Stimulated activated CD8-positive, alpha-beta memory T cell treated with anti-CD3 and anti-CD28 coated beads, Interleukin-4, amount 100 ng/mL, for 1 hour (primary cell): ENCODE measurements around the gene EPHX1.
A peak's percentile ranks its signal among the peaks of the same experiment; 100 is the strongest.

Experiments
- DNase-seq, 2 donors: peaks; one replicate each; pipeline ENCODE4 v3.0.0-alpha.2; 2020; ENCODE audit warnings: low read depth in 2 of 2, low spot score in 1 of 2

The EPHX1 gene

DNA sequence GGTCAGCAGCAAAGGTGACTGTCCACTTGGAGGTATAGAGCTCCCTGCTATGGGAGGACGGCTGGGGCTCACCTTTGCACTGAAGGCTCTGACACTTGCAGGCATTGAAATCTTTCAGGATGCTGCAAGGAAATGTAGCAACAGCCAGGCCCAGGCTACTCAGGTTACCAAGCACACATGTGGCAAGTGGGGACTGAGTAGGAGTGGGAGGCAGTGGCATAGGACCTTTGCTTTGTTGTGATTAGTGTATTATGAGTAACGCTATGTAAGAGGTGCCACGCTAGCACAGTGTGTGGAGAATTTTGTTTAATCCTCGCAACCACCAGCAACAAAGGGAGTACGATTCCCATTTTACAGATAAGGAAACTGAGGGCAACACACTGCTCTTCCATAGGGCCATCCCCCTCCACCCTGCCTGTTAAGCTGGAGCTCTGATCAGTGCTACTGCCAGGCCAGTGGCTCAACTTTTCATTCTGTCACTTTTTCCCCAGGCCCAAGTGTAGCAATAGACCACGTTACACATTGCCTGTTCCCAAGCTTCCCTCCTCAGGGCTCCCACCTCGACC, 51.0 kb downstream of the EPHX1 start:
- no peak for DNase-seq

DNA sequence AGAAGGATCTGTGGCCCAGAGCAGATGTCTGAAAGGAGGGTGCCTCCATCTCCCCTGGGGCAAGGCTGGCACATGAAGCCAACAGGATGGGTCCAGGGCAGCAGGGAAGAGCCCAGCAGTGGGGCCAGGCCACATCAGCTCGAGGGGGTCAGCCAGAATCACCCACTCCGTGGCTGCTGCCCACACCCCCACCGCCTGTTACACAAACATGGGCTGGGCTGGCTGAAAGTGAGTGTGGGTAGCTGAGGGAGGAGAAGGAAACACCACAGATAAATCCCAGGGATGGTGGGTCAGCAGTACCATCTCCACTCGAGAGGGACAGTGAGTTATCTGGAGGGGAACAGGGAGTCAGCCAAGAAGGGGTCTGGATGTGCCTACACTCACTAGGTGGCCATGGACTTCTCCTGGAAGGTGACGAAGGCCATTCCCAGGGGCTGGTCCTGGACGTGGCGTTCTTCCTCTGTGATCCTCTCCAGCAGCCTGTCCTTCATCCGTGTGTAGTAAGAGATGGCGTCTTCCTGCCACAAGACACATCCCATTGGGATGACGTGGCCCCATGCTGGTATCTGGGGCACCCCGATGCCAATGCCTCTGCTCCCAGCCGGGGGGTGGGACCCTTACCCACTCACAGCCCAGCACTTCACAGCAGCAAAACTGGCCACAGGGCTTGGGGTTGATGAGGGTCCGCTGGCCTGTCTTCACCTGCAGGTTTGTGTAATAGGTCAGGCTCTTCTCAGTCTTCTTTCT, 52.1 kb downstream of the EPHX1 start:
- no peak for DNase-seq

DNA sequence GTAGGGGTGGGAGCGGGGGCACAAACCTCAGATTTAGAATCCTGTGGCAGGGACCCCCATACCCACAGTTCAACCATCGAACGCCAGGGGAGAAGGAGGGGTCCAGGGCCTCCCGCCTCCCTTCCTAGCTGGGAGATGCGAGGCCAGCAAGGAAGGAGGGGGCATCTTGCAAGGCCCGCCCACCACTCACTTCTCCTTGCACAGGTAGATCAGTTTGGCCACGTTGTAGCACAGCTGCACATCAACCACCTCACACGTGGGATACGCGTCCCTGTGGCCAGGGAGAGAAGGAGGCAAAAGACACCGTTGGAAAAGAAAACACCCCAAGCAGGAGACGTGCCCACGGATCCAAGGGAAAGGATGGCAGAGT, 52.6 kb downstream of the EPHX1 start:
- DNase-seq: no peak

DNA sequence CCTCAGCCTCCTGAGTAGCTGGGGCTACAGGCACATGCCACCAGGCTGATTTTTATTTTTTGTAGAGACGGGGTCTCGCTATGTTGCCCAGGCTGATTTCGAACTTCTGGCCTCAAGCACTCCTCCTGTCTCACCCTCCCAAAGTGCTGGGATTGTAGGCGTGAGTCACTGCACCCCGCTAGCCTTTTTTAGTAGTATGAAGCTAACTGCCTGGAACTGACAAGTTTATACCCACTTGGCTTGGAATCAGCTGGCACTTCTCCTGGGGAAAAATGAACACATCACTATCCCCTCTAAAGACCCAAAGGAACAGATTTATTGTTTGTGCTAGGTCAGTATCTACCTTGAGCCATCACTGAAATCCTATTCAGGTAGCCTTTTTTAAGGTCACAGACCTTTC, 53.2 kb downstream of the EPHX1 start:
- no peak for DNase-seq

DNA sequence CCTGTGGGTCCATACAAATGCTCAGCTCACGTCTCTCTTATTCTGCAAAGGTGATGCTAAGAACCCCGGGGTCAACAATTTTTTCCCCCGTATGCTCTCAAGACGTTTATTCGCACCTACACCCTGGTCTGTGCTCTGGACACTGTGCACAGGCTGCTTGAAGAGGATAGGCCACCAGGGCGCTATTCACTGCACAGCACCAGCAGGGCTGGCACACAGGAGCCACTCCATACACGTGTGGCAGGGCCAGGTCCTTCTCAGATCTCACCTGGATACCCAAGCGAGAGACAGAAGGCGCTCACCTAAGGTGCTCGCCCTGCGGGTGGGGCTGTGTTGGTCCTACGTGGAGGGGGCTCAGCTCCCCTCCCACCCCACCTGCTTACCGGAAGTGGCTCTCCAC, 55.6 kb downstream of the EPHX1 start:
- no peak for DNase-seq

DNA sequence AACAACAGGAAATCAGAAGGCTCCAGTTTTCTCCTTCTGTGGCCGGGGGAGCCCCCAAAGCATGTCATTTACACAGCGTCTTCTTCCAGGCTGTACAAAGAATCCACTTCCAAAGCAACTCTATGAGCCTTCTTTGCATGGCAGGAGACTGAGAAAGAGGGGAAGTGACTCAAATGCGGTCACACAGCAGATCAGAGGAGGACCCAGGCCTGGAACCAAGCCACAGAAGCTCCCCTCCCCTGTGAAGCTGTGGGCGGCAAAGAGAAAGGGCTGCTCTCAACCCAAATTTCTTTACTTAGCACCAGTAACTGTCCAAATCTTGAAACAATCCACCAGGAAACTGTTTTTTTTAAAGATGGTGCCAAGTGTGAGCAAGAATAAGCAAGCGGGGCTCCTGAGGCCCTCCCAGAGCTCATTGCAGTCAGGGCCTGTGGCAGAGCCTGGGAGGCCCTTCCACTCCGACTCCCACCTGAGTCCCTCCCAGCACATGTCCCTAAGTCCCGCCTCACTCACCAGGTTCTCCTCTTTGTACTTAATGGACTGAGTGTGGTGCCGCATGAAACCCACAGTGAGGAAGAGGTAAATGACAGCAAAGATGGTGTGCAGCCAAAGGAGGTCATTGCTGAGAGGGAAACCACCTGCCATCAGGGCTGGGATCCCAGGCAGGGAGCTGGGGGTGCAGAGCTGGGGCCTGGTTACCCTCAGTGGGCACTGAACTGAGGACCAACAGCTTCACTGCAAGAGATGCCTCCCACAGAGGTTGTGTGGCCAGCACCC, 56.3 kb downstream of the EPHX1 start:
- peak in 1 of 2 donors; percentile 57 for DNase-seq

DNA sequence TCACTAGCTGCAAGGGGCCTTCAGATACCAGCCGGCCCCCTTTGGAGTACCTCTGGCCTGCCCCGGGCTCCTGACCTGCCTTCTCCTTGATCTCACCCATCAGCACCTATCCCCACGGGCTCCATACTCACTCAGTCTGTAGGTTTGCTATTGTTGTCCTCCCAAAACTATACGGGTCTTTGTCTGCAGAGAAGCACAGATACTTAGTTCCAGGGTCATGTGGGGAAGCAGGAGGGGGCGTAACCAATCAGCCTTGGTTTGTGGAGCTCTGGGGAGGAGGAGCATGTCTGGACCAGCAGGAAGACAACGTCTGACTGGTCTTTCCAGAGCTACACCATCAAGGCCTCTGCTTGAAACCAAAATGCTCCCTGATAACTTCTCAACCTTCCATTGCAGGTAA, 57.1 kb downstream of the EPHX1 start:
- no peak for DNase-seq

DNA sequence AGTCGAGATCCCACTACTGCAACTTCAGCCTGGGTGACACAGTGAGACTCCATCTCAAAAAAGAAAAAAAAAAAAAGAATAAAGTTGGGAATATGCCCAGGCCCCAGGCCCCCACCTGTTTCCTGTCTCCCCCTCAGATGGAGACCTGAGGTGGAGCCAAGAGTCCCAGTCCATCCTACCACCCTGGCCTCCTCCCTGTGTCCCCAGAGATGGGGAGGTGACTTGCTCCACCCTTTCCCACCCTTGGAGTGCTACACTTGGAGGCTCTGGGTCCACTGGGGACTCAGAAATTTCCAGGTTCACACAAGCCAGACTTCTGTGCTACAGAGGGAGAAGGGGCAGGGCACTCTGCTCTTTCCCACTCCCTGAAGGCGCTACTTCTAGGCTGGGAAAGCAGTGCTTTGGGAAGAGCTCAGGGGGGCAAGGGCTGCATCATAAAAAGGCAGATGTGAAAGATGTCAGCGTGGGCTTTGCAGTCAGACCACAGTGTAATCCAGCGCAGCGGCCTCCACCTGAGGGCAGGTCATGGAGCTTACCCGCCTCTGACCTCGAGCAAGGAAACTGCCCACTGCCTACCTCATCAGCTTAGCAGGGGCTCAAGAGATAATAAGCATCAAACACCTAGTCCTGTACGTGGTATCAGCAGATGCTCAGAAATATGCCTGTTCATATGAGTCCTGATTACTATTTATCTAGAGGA, 58.9 kb downstream of the EPHX1 start:
- DNase-seq: no peak

DNA sequence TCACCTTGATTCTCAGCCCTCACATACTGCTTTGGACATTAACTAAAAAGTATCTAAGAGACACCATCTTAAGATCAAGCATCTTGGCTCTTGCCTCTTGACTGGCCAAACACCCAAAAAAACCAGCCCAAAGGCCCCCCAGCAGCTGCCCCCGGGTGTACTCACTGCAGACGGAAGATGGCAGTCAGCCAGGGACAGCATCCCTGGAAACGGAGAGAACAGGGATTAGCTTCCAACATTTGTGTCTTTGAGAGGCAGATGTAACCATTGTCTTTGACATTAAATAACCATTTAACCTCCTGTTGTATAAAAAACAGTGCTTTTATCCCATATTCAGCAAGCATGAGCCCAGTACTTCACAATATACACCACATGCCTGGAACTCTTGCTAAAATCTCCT, 61.0 kb downstream of the EPHX1 start:
- no peak for DNase-seq

DNA sequence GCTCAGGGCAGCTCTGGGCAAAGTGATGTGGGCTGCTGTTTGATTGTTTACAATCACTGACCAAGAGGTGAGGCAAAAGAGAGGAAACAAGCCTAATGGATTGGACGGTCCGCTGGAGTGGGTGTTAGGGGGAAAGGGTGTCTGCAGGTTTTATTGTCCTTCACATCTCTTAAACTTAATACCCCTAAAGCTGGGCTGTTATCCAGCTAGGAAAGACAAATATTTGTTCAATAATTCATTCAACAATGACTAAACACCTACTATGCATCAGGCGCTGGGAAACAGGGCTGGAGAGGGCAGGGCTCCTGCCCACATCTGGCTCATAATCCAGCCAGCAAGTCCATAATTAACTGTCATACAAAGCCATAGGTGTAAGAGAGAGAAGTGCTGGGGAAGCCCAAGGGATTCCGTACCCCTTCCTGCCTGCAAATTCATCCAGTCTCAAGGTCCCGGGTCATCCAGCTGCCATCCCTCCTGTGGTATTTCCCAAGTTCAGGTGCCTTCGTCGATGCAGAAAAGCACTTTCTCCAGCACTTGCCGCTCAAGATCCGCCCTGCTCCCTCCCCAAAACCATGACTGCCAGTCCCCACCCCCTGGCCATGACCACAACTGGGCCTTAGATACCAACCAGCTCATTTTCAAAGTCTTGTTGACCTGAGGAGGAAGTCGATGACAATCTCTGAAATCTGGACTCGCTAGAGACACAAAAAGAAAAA, 61.6 kb downstream of the EPHX1 start:
- DNase-seq: no peak

DNA sequence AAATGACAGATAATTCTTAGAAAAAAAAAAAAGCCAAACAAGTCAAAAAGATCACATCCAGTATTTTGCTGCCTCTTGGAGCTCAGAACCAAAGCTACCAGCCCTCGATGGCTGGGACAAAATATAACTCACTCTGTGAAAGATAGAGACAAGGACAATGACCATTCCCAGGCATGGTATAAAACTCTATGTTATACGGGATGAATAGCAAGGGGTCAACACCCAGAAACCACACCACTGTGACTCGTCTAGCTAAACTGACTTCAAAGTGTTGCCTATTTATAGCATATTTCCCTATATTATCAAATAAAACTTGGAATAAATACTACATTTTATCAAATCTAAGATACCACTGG, 62.1 kb downstream of the EPHX1 start:
- no peak for DNase-seq

DNA sequence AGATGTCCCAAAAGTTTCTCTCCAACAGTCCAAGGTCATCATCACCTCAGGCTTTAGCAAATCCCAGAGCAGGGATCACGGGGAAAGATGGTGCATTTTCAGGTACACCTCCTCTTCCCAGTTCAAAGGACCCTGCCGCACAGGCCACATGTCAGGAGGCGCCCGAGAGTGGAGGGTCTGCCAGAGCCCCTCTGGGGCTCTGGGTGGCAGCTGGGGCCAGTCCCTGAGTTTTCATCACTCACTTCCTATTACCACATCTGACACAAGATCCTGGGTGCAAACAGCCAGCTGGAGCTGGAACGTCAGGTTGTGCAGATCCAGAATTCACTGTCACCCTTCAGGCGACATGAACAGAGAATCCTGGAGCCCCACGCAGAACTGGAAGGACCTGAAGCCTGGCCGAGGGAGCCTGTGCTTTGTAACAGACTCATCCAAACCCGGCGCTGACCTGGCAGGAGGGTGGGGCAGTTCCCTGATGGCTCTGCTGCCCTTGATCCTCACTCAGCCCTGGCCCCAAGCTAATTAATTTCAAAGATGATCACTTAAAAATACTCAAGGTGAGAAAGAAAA, 63.4 kb downstream of the EPHX1 start:
- no peak for DNase-seq

DNA sequence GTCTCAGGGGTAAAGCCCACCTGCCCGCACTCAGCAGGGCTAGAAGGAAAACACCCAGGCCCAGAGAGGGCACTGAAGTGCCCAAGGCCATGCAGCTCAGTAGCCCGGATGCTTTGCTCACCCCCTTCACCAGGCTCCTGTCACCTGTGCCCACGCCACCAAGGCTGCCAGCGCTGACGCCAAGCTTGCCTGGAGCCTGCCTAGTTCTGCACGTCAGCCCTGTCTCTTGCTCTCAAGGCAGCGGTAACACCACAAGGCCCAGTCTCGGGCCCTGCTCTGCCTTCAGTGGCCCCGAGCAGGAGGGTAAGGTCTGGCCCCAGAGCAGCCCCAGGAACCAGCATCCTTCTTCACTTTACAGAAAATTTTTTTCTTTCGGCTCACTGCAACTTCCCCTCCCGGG, 64.5 kb downstream of the EPHX1 start:
- no peak for DNase-seq

DNA sequence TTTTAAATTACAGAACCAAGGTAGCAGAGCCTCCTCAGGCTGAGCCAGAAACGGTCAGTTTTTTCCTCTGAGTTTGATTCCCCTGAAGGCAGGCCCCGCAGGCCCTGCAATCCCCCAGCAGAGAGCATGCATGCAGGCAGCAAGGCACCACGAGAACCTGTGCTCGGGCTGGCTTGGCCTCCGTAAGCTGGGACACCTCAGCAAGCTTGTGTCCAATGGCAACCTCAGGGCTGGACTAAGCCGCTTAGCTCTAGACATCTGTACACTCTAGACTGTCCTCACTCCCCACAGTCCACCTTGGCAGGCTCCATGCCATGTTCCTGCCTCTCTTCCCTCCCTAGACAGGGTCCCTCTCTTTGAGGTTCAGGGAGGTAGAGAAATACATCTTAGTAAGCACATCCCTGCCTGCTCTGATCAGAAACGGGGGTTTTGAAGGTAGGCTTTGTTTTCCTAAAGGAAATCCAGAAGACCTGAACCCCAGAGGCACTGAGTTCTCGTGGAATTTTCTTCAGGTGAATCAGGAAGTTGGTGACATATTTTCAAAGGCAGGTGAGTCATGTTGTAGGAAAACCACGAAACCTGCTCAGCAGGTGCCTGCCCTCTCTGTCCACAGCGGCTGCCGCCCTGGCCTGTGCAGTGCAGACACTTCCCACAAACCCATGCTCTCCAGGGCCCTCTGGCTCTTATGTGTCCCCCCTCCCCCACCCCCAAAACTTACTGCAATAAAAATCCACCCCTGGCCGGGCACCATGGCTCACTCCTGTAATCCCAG, 65.3 kb downstream of the EPHX1 start:
- no peak for DNase-seq

DNA sequence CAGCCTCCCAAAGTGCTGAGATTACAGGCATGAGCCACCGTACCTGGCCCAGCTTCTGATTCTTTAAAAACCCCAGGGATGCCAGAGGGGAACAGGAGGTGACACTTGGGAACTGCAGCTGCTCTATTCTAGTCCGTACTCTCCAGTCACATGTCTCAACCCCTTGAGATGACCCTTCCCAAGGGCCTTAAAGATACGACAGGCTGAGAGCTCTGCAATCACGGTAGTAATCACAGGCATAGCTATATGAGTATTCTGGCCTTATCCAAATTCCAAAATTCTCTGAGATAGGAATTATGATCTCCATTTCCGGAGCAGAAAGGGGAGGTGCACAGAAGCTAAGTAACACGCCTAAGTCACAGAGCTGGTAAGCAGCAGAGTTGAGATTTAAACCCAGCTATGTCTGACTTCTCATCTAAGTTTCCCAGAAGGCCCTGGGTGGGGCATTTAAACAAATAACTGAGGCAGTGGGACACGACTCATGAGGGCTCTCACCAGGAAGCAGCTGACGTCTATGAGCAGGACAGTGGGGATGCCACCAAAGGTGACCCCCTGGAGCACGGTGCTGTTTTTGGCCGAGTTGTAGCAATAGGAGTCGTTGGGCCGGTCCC, 67.1 kb downstream of the EPHX1 start:
- no peak for DNase-seq

DNA sequence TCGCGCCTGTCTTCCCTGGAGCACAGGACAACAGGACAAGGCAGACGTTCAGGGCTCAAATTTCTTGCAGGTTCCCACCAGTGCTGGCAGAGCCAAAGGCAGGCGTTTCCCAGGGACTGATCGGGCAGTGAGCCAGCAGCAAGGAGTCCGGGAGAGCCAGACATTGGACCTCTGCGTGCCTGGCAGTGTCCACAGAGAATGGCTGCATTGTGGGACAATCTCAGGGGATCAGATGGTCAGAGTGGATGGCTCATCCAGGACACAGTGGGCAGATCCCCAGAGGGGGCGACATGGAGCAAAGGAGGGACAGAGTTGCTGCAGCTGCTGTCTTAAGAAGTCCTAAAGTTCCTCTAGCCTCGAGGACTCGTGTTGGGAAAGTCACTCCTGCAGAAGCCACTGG, 67.7 kb downstream of the EPHX1 start:
- DNase-seq: no peak

DNA sequence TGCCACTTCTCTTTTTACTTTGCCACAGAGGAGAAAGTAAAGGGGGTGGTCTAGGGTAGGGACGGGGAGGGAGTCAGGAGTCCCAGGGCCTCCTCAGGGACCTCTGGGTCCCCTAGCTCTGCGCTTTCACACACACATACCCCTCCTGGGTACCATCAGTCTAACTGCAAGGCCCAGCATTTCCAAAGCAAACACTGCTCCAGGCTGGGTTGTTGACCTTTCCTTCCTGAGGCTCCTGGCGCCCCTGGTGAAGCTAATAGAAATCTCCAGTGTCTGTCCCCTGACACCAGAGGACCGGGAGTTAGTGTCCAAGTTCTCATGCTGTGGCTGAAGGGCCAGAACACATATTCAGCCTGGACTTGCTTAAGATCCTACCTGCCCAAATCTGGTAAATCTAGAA, 68.4 kb downstream of the EPHX1 start:
- no peak for DNase-seq

DNA sequence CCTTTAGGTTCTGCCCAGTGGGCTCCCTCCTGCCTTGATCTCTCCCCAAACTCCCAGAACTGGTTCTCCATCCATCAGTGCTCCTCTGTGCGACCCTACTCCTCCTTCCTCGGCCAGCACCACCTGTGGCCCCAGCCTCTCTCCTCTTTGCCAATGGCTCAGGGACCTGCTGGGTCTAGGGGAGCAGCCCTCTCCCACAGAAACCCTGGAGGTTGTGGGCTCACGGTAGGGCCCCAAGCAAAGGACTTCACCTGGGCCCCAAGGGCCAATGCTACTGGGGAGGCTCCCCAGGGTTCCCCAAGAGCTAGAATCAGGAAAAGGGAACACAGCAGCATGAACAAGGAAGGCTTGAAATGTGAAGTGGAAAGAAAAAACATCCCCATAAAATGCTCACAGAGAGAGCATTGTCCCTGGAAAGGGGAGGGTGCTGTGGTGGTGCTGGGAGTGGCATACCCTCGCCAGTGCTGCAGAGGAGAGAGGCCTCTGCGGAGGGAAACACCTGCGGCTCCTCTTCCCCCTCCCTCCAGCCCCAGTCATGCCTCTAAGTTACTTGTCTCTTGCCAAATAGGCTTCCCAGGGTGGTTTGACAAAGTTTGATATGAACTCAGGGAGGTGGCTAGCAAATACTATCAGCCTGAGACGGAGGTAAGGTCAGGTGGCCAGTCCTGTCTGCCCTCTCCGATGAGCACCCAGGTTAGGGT, 69.7 kb downstream of the EPHX1 start:
- DNase-seq: no peak

DNA sequence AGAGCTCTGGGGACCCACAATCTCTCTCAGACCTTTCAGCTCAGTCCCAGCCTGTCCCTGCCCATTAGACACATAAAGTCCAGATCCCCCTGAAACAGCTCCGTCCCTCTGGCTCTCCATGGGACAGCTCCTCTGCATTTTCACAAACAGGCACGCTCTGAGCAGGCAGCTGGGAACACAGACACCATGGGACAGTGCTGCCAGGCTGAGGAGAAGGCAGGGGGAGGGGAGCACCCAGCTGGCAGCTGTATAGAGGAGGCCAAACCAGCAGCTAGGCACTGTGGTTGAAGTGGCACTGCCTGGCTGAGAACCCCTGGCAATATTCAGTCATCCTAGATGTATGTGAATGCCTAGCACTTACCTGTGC, 70.3 kb downstream of the EPHX1 start:
- no peak for DNase-seq
